H1 (cell line): Measurements from ENCODE around the gene CEMP1. TPM values are rescaled to one million over a fixed set of nuclear protein-coding genes. Genes with fewer than 3 reads are reported as not detected.

ENCODE experiments used
- CTCF ChIA-PET: fragments of 300-600 bp; sonication (Branson Sonifier 250); formaldehyde crosslinking; loops from one replicate; lab custom pipeline; 2021; ENCODE audit not compliant: partially characterized antibody; lab: Charles Lee
- POLR2A ChIA-PET: fragments of 300-600 bp; sonication (Branson Sonifier 250); formaldehyde crosslinking; loops from one replicate; lab custom pipeline; 2021; ENCODE audit warnings: inconsistent platforms; ENCODE audit not compliant: partially characterized antibody; lab: Charles Lee
- DNase-seq, 2 experiments: peaks; one replicate each; pipeline versions ENCODE4 v3.0.0 to v3.0.0-alpha.2; 2010 to 2022; ENCODE audit warnings: low spot score in 2 of 2, low read depth in 1 of 2, mixed read lengths in 1 of 2
- FAIRE-seq: peaks from 2 replicates; lab custom pipeline; 2011; peaks lifted over from hg19 to GRCh38; lab: Jason Lieb, UNC
- H2AFZ ChIP-seq: 2 replicates; pipeline ENCODE4 v1.8.1; 2012; ENCODE audit warnings: low read length, inconsistent platforms
- H2AK5ac ChIP-seq: 2 replicates; pipeline ENCODE4 v1.6.1; 2013; ENCODE audit warnings: low read depth, low read length
- H2BK120ac ChIP-seq: replicated peaks from 2 replicates; pipeline ENCODE3; 2013; ENCODE audit warnings: low read depth, low read length, inconsistent platforms
- H2BK12ac ChIP-seq: 2 replicates; pipeline ENCODE4 v1.6.1; 2013; ENCODE audit warnings: low read depth, low read length
- H2BK15ac ChIP-seq: 2 replicates; pipeline ENCODE4 v1.6.1; 2013; ENCODE audit warnings: low read length
- H2BK20ac ChIP-seq: 2 replicates; pipeline ENCODE4 v1.6.1; 2013; ENCODE audit warnings: low read length
- H2BK5ac ChIP-seq: 2 replicates; pipeline ENCODE4 v1.6.1; 2013; ENCODE audit warnings: low read depth, low read length
- H3K14ac ChIP-seq: 2 replicates; pipeline ENCODE4 v1.6.1; 2013; ENCODE audit warnings: inconsistent platforms; ENCODE audit not compliant: insufficient read length
- H3K18ac ChIP-seq: 2 replicates; pipeline ENCODE4 v1.6.1; 2013; ENCODE audit warnings: low read length; ENCODE audit errors: extremely low read depth
- H3K23ac ChIP-seq: 2 replicates; pipeline ENCODE4 v1.6.1; 2013; ENCODE audit warnings: inconsistent platforms; ENCODE audit not compliant: insufficient read length
- H3K23me2 ChIP-seq: 2 replicates; pipeline ENCODE4 v1.6.1; 2013; ENCODE audit warnings: low read depth, low read length
- H3K27ac ChIP-seq: 2 replicates; pipeline ENCODE4 v1.6.1; 2011; ENCODE audit warnings: low read depth, low read length, inconsistent platforms
- H3K27me3 ChIP-seq, 4 experiments: replicated peaks in 1 of 4; 1 replicate in 1 of 4; 2 replicates in 3 of 4; pipeline versions ENCODE4 v1.6.1 to v1.8.1; 2011 to 2013; ENCODE audit warnings: low read length in 3 of 4, mild to moderate bottlenecking in 3 of 4, inconsistent platforms in 2 of 4, mixed read lengths in 2 of 4, moderate library complexity in 1 of 4; ENCODE audit not compliant: control insufficient read depth in 3 of 4, insufficient read depth in 3 of 4; ENCODE audit errors: extremely low read depth in 1 of 4
- H3K36me3 ChIP-seq, 4 experiments: 2 replicates each; pipeline versions ENCODE4 v1.6.1 to v1.8.1; 2011 to 2013; ENCODE audit warnings: mild to moderate bottlenecking in 4 of 4, low read length in 3 of 4, moderate library complexity in 2 of 4, control low read depth in 1 of 4, inconsistent platforms in 1 of 4; ENCODE audit not compliant: insufficient read depth in 4 of 4, control insufficient read depth in 2 of 4
- H3K4ac ChIP-seq: replicated peaks from 2 replicates; pipeline ENCODE3; 2013; ENCODE audit warnings: low read length, low read depth, mixed read lengths, inconsistent platforms; ENCODE audit not compliant: insufficient read length
- H3K4me1 ChIP-seq, 4 experiments: replicated peaks in 1 of 4; 1 replicate in 1 of 4; 2 replicates in 3 of 4; pipeline versions ENCODE4 v1.6.1 to v1.8.1; 2011 to 2013; ENCODE audit warnings: low read length in 3 of 4, inconsistent platforms in 2 of 4, mixed read lengths in 1 of 4; ENCODE audit not compliant: insufficient read depth in 4 of 4, control insufficient read depth in 3 of 4
- H3K4me2 ChIP-seq, 2 experiments: 2 replicates each; pipeline versions ENCODE4 v1.6.1 to v1.8.1; 2011 to 2013; ENCODE audit warnings: low read depth in 2 of 2, low read length in 2 of 2, control low read depth in 1 of 2, inconsistent platforms in 1 of 2, mild to moderate bottlenecking in 1 of 2; ENCODE audit not compliant: insufficient read depth in 1 of 2
- H3K4me3 ChIP-seq, 4 experiments: fragments of 200-600, 300-600 bp in 1 of 4; sonication (generic), shearing (Covaris generic), sonication (Bioruptor Twin) in 1 of 4; 2 replicates each; pipeline versions ENCODE4 v1.5.1 to v1.8.1; 2011 to 2016; ENCODE audit warnings: low read length in 4 of 4, low read depth in 3 of 4, control low read depth in 2 of 4, inconsistent platforms in 2 of 4, mild to moderate bottlenecking in 2 of 4, mixed read lengths in 1 of 4, moderate library complexity in 1 of 4; ENCODE audit not compliant: insufficient read depth in 2 of 4; ENCODE audit errors: extremely low read depth in 1 of 4
- H3K56ac ChIP-seq: replicated peaks from 2 replicates; pipeline ENCODE3; 2013; ENCODE audit warnings: low read depth, mild to moderate bottlenecking, mixed read lengths, low read length, inconsistent platforms; ENCODE audit not compliant: insufficient read length
- H3K79me1 ChIP-seq: 2 replicates; pipeline ENCODE4 v1.6.1; 2013; ENCODE audit warnings: low read depth, low read length, control low read depth
- H3K79me2 ChIP-seq, 2 experiments: 2 replicates each; pipeline versions ENCODE4 v1.6.1 to v1.8.1; 2012 to 2013; ENCODE audit warnings: low read length in 2 of 2, mild to moderate bottlenecking in 2 of 2, inconsistent platforms in 1 of 2; ENCODE audit not compliant: insufficient read depth in 2 of 2, control insufficient read depth in 1 of 2
- H3K9ac ChIP-seq, 4 experiments: replicated peaks in 1 of 4; 1 replicate in 1 of 4; 2 replicates in 3 of 4; pipeline versions ENCODE4 v1.6.1 to v1.8.1; 2011 to 2013; ENCODE audit warnings: low read depth in 3 of 4, low read length in 3 of 4, control low read depth in 2 of 4, mild to moderate bottlenecking in 2 of 4, moderate library complexity in 2 of 4, inconsistent platforms in 1 of 4; ENCODE audit errors: extremely low read depth in 1 of 4
- H3K9me3 ChIP-seq, 2 experiments: 2 replicates each; pipeline versions ENCODE4 v1.6.1 to v1.8.1; 2012 to 2013; ENCODE audit warnings: mild to moderate bottlenecking in 2 of 2, moderate library complexity in 2 of 2, control low read depth in 1 of 2, inconsistent platforms in 1 of 2, low read depth in 1 of 2, low read length in 1 of 2, mixed read lengths in 1 of 2; ENCODE audit not compliant: insufficient read depth in 2 of 2
- H4K20me1 ChIP-seq, 2 experiments: replicated peaks in 1 of 2; 2 replicates each; pipeline versions ENCODE3 to v1.8.1; 2011 to 2013; ENCODE audit warnings: inconsistent platforms in 2 of 2, low read length in 2 of 2, mild to moderate bottlenecking in 1 of 2; ENCODE audit not compliant: insufficient read depth in 2 of 2, control insufficient read depth in 1 of 2
- H4K5ac ChIP-seq: 2 replicates; pipeline ENCODE4 v1.6.1; 2013; ENCODE audit warnings: low read length, low read depth, mixed read lengths, inconsistent platforms; ENCODE audit not compliant: insufficient read length
- H4K8ac ChIP-seq: 2 replicates; pipeline ENCODE4 v1.8.0; 2013; ENCODE audit warnings: mild to moderate bottlenecking, moderate library complexity, low read length, inconsistent platforms; ENCODE audit not compliant: insufficient read depth; ENCODE audit errors: extremely low read depth
- H4K91ac ChIP-seq: replicated peaks from 2 replicates; pipeline ENCODE3; 2013; ENCODE audit warnings: low read length, mixed read lengths, inconsistent platforms; ENCODE audit not compliant: insufficient read length
- HDAC2 ChIP-seq, 2 experiments: fragments of 300-600 bp in 1 of 2; sonication (generic) in 1 of 2; IDR thresholded peaks; 2 replicates each; pipeline ENCODE4 v1.6.1; 2011 to 2012; ENCODE audit warnings: low read depth in 2 of 2, low read length in 2 of 2, mild to moderate bottlenecking in 2 of 2, moderate library complexity in 2 of 2, borderline replicate concordance in 1 of 2, inconsistent platforms in 1 of 2
- PHF8 ChIP-seq: fragments of 200-600 bp; sonication (generic); conservative IDR thresholded peaks from 2 replicates; pipeline ENCODE4 v1.7.1; 2012; ENCODE audit warnings: low read depth, mild to moderate bottlenecking, inconsistent platforms, low read length, moderate library complexity
- SIN3A ChIP-seq, 2 experiments: IDR thresholded peaks in 1 of 2; conservative IDR thresholded peaks in 1 of 2; 2 replicates each; pipeline ENCODE4 v1.6.1; 2011 to 2012; ENCODE audit warnings: low read length in 2 of 2, improper control_type of control experiment in 1 of 2, low read depth in 1 of 2, mild to moderate bottlenecking in 1 of 2
- WGBS, 2 experiments: shearing (Covaris generic) in 1 of 2; methylation state at CpG; one replicate each; pipeline versions ENCODE4 v1.1.6 to v1.1.7; 2013 to 2015; ENCODE audit warnings: low lambda C conversion rate in 2 of 2, mixed read lengths in 2 of 2, inconsistent platforms in 1 of 2, low coverage in 1 of 2, missing lambda C conversion rate in 1 of 2; ENCODE audit not compliant: insufficient replicate concordance in 2 of 2, insufficient coverage in 1 of 2, insufficient read length in 1 of 2; ENCODE audit errors: extremely low coverage in 1 of 2, missing lambda C conversion rate in 1 of 2; 5-methylcytosine and 5-hydroxymethylcytosine counted together
- polyA plus RNA-seq, 7 experiments: library from polyadenylated mRNA; depleted of rRNA in 3 of 7; stranded (reverse) in 5 of 7; unstranded in 2 of 7; fragments of >200 nt in 5 of 7; fragments of 200-250 nt in 2 of 7; gene quantifications; 1 replicate in 5 of 7; 2 replicates in 1 of 7; 4 replicates in 1 of 7; pipeline versions ENCODE4 v1.2.1 to v1.2.3, GENCODE V29; 2011 to 2013; ENCODE audit warnings: missing spikeins in 2 of 7, mixed read lengths in 2 of 7
- total RNA-seq: library from RNA; stranded (reverse); fragmentation: NEBNext Ultra II Directional; extraction: Animal tissue kit (Norgen Biotek cat#: 25700); gene quantifications from 2 replicates; pipeline ENCODE4 v1.2.1, GENCODE V29; 2021
- TF ChIP-seq, protein P1 (sequence below): IDR thresholded peaks from 2 replicates; pipeline ENCODE4 v1.6.1; 2012; ENCODE audit warnings: inconsistent platforms
- TF ChIP-seq, protein P2 (sequence below), 3 experiments: IDR thresholded peaks; 1 replicate in 2 of 3; 2 replicates in 1 of 3; pipeline versions ENCODE4 v1.5.1 to v1.6.1; 2011; ENCODE audit warnings: low read length in 3 of 3, mild to moderate bottlenecking in 3 of 3, inconsistent platforms in 2 of 3, low read depth in 1 of 3, moderate library complexity in 1 of 3; ENCODE audit not compliant: insufficient read depth in 1 of 3; ENCODE audit errors: control extremely low read depth in 1 of 3

The CEMP1 gene
- total and polyA plus RNA-seq, 2 of the 8 experiments (the other 6 are each of a cell fraction or from before 2014, with no cell fraction given), result not detected

DNA sequence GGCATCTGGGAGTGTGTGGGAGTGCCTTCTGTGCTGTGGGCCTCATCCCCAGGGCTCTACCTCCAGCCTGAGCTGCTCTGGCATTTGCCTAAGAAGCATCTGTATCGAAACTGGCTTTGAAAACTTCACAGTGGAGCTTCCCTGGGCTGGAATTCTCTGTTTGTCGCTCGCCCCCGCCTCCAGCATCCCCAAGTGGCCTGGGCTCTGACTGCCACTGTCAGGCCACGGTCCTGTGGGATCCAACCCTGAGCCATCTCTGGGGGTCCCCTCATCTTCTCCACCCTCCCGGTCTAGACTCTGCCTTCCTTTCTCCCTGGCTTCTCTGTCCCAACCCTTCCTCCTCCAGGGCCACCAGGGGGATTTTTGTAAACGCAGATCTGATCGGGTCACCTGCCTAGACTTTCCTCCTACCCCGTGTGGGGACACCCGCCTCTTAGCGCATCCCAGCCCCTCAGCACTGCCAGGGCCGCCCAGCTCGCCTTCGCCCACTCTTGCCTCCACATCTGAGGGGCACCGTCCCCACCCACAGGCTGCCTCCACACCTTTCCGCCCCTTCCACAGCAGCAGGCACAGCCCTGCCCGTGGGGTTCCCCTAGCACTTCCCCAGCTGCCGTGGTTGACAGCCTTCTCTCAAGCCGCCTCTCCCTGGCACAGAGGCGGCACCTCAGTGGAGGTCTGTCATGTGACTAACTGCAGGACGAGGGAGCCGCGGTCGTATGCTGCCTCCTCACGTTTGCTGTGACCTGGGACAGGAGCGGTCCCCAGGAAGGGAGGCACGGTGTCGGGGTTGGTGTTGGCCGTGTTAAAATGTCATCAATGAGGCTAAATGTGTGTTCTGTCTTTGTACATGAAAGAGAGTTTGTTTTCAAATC is 44.3 kb downstream of the CEMP1 start:
- Histone ChIP-seq H3K23ac (no peak overlapping the region), H2BK20ac (no peak overlapping the region), H3K79me2 (0 out of 4 replicates have a peak, but pooled peaks cover 0 to 2% of the 10 kb centered on the region in 2 experiments), H2AFZ (no peak overlapping the region), H3K9ac (no peak overlapping the region), H3K4me3 (no peak overlapping the region), H3K4ac (no peak overlapping the region), H3K27ac (no peak overlapping the region), H4K20me1 (peaks cover 0 to 15% of the 10 kb centered on the region in 2 experiments), H3K79me1 (peaks cover 12% of the 10 kb centered on the region), H3K36me3 (no peaks in the 10 kb centered on the region), H3K18ac (no peak overlapping the region), H2BK15ac (no peak overlapping the region), H2AK5ac (no peak overlapping the region), H3K4me1 (peaks cover 0 to 3% (median 0%) of the 10 kb centered on the region in 4 experiments; a peak in 1 of 7 replicates), H4K8ac (peak overlapping the region; percentile 28; the same call in 1 of the 2 replicates), H2BK12ac (no peak overlapping the region), H3K56ac (no peak overlapping the region), H4K5ac (no peak overlapping the region), H3K9me3 (no peaks in the 10 kb centered on the region), H2BK5ac (0 out of 2 replicates have a peak overlapping the region, but pooled peaks have one; percentile 44), H3K27me3 (no peaks in the 10 kb centered on the region; a peak in 1 of 7 replicates), H3K14ac (no peak overlapping the region), H2BK120ac (no peak overlapping the region), H3K23me2 (no peaks in the 10 kb centered on the region), H4K91ac (no peak overlapping the region), H3K4me2 (no peak overlapping the region; a peak in 1 of 4 replicates)
- ChIA-PET CTCF (interaction anchor here (0.6 to 3.6 kb wide), 9 partner anchors 11 to 346 kb away, joined by 3 to 32 read pairs (median 4); partner anchors contain the start of genes ATP6V0C and TBC1D24), POLR2A (interaction anchor here (0.8 to 1.5 kb wide), 4 partner anchors 10 to 116 kb away, joined by 3 to 5 read pairs (median 4); partner anchors contain the start of genes AMDHD2 and TEDC2)
- FAIRE-seq, result no peak
- 90% methylated on average over 28 of the region's 29 CpGs; no CpG with 5 or more reads in 1 of the 2 experiments for WGBS, 2 experiments
- DNase-seq, result no peak
- no peak for TF ChIP-seq HDAC2 (IDR thresholded peaks at IDR 0.05; ENCODE audit: borderline replicate concordance in 1 of 2, low read depth in 2 of 2, low read length in 2 of 2)
- TF ChIP-seq, protein P1, sequence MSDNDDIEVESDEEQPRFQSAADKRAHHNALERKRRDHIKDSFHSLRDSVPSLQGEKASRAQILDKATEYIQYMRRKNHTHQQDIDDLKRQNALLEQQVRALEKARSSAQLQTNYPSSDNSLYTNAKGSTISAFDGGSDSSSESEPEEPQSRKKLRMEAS, result no peak
- TF ChIP-seq, protein P2, sequence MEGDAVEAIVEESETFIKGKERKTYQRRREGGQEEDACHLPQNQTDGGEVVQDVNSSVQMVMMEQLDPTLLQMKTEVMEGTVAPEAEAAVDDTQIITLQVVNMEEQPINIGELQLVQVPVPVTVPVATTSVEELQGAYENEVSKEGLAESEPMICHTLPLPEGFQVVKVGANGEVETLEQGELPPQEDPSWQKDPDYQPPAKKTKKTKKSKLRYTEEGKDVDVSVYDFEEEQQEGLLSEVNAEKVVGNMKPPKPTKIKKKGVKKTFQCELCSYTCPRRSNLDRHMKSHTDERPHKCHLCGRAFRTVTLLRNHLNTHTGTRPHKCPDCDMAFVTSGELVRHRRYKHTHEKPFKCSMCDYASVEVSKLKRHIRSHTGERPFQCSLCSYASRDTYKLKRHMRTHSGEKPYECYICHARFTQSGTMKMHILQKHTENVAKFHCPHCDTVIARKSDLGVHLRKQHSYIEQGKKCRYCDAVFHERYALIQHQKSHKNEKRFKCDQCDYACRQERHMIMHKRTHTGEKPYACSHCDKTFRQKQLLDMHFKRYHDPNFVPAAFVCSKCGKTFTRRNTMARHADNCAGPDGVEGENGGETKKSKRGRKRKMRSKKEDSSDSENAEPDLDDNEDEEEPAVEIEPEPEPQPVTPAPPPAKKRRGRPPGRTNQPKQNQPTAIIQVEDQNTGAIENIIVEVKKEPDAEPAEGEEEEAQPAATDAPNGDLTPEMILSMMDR (IDR thresholded peaks at IDR 0.05; ENCODE audit: control extremely low read depth in 1 of 3, insufficient read depth in 1 of 3, low read depth in 1 of 3, low read length in 3 of 3), result peak in 1 of 3 experiments; percentile 21; a peak in 1 of 4 replicates
- TF ChIP-seq SIN3A (conservative IDR thresholded peaks at IDR 0.05 in 1 of 2, IDR thresholded peaks at IDR 0.05 in 1 of 2; ENCODE audit: low read depth in 1 of 2, low read length in 2 of 2), result 0 out of 4 replicates have a peak, but pooled peaks of 1 of the 2 experiments have one; percentile 18
- TF ChIP-seq PHF8, result no peak
